ENCODE data around the gene PDE1A. TPM values are rescaled to one million over a fixed set of nuclear protein-coding genes. Genes with fewer than 3 reads are reported as not detected.

The PDE1A gene
- total and polyA plus RNA-seq, 2 of the 13 experiments (the other 11 are each of a cell fraction or from before 2014, with no cell fraction given): not detected

DNA sequence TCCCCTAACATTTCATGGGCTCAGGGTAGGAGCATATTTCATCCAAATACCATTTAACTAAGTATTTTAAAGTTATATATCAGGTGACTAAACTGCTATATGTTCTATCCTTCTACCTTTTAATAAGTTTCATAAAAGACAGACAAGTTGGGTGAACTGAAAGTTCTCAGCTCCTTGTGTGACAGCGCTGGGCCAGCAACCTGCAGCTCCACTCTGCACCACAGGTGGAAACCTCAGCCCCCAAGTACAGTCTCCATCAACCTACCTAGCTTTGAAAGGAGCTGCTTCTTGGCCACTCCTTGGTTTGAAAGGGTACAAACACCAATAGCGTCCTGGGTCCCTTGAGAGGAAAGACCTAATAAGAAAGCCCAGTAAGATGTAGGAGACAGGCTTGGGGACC is 177.9 kb downstream of the PDE1A start (continued):
- TF ChIP-seq, protein P1, sequence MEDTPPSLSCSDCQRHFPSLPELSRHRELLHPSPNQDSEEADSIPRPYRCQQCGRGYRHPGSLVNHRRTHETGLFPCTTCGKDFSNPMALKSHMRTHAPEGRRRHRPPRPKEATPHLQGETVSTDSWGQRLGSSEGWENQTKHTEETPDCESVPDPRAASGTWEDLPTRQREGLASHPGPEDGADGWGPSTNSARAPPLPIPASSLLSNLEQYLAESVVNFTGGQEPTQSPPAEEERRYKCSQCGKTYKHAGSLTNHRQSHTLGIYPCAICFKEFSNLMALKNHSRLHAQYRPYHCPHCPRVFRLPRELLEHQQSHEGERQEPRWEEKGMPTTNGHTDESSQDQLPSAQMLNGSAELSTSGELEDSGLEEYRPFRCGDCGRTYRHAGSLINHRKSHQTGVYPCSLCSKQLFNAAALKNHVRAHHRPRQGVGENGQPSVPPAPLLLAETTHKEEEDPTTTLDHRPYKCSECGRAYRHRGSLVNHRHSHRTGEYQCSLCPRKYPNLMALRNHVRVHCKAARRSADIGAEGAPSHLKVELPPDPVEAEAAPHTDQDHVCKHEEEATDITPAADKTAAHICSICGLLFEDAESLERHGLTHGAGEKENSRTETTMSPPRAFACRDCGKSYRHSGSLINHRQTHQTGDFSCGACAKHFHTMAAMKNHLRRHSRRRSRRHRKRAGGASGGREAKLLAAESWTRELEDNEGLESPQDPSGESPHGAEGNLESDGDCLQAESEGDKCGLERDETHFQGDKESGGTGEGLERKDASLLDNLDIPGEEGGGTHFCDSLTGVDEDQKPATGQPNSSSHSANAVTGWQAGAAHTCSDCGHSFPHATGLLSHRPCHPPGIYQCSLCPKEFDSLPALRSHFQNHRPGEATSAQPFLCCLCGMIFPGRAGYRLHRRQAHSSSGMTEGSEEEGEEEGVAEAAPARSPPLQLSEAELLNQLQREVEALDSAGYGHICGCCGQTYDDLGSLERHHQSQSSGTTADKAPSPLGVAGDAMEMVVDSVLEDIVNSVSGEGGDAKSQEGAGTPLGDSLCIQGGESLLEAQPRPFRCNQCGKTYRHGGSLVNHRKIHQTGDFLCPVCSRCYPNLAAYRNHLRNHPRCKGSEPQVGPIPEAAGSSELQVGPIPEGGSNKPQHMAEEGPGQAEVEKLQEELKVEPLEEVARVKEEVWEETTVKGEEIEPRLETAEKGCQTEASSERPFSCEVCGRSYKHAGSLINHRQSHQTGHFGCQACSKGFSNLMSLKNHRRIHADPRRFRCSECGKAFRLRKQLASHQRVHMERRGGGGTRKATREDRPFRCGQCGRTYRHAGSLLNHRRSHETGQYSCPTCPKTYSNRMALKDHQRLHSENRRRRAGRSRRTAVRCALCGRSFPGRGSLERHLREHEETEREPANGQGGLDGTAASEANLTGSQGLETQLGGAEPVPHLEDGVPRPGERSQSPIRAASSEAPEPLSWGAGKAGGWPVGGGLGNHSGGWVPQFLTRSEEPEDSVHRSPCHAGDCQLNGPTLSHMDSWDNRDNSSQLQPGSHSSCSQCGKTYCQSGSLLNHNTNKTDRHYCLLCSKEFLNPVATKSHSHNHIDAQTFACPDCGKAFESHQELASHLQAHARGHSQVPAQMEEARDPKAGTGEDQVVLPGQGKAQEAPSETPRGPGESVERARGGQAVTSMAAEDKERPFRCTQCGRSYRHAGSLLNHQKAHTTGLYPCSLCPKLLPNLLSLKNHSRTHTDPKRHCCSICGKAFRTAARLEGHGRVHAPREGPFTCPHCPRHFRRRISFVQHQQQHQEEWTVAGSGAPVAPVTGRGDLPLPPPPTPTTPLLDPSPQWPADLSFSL (CRISPR knock-in tag; IDR thresholded peaks at IDR 0.05): no peak
- TF ChIP-seq MYNN (CRISPR knock-in tag; IDR thresholded peaks at IDR 0.05; ENCODE audit: low read depth): no peak
- TF ChIP-seq HOXD1 (CRISPR knock-in tag; IDR thresholded peaks at IDR 0.05): no peak
- no peak for TF ChIP-seq ZFP36L2 (CRISPR knock-in tag; IDR thresholded peaks at IDR 0.05)
- no peak for TF ChIP-seq SMAD9 (CRISPR knock-in tag; IDR thresholded peaks at IDR 0.05)
- no peak for TF ChIP-seq ZNF101 (CRISPR knock-in tag; IDR thresholded peaks at IDR 0.05; ENCODE audit: borderline replicate concordance, low read depth)
- no peak for TF ChIP-seq BCL6 (CRISPR knock-in tag; IDR thresholded peaks at IDR 0.05)
- TF ChIP-seq, protein P2, sequence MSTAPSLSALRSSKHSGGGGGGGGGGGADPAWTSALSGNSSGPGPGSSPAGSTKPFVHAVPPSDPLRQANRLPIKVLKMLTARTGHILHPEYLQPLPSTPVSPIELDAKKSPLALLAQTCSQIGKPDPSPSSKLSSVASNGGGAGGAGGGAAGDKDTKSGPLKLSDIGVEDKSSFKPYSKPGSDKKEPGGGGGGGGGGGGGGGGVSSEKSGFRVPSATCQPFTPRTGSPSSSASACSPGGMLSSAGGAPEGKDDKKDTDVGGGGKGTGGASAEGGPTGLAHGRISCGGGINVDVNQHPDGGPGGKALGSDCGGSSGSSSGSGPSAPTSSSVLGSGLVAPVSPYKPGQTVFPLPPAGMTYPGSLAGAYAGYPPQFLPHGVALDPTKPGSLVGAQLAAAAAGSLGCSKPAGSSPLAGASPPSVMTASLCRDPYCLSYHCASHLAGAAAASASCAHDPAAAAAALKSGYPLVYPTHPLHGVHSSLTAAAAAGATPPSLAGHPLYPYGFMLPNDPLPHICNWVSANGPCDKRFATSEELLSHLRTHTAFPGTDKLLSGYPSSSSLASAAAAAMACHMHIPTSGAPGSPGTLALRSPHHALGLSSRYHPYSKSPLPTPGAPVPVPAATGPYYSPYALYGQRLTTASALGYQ (CRISPR knock-in tag; IDR thresholded peaks at IDR 0.05): no peak

All from HepG2 (cell line).